ENCODE data around the gene AKR7A3. TPM values are rescaled to one million over a fixed set of nuclear protein-coding genes. Genes with fewer than 3 reads are reported as not detected.
"Not testable (repeated sequence)": the region's sequence is repeated elsewhere in the genome, so short reads cannot be mapped to it uniquely, and the experiment has no call there.

AKR7A3 gene
- total RNA-seq, 1 experiment from 2014 or later: 1.5 TPM

DNA sequence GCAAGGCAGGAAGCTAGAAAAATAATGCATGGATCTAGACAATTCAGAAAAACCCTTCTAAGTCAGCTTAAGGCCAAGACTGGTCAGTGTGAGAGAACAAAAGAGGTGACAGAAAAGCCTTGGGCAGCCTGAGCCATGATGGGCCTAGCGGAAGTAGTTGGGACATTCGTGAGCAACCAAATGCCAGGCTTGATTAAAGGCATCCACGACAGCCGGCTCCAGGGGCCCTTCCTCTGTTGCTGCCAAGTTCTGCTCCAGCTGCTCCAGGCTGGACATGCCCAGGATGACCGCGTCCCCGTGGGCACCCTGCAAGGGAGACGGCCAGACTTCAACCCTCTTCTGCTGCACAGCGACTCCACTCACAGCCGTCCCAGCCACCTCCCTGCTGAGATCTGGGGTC, 15.5 kb upstream of the AKR7A3 start:
- H3K27me3 Mint-ChIP-seq (ENCODE audit: low read depth); POLR2A ChIA-PET; H3K27ac Mint-ChIP-seq; H3K4me3 Mint-ChIP-seq; ATAC-seq; H3K4me1 Mint-ChIP-seq; H3K9me3 Mint-ChIP-seq; DNase-seq (ENCODE audit: low spot score): not testable (repeated sequence)
- CTCF ChIA-PET: interaction anchor here (1.5 kb wide), 1 partner anchor 350 kb away, joined by 3 read pairs; no protein-coding TSS in a partner anchor
- H3K36me3 Mint-ChIP-seq: peaks cover 48% of the 10 kb centered on the region

DNA sequence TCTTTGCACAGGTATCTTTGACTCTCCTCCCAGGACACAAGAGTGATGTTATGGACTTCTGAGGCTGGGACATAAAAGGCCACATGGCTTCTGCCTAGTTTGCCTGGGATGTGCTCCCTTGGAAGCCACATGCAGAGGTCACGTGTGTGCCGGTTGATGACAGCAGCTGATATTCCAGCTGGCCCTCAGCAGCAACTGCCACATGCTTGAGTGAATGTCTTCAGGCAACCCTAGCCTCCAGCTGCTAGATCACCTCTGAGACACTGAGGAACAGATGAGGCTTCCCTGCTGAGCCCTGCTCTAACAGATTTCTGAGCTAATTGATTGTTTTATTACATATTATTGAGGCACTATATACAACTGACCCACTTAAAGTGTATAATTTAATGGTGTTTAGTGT, 11.6 kb upstream of the AKR7A3 start:
- H3K4me3 Mint-ChIP-seq: no peak overlapping the region
- no peaks in the 10 kb centered on the region for H3K4me1 Mint-ChIP-seq
- H3K27me3 Mint-ChIP-seq (ENCODE audit: low read depth): peaks cover 12% of the 10 kb centered on the region
- ChIA-PET CTCF (interaction anchor here (1.2 kb wide), 1 partner anchor 31 kb away, joined by 3 read pairs; no protein-coding TSS in a partner anchor), POLR2A (no interaction called here)
- peaks cover 32% of the 10 kb centered on the region for H3K9me3 Mint-ChIP-seq
- peaks cover 42% of the 10 kb centered on the region for H3K36me3 Mint-ChIP-seq
- ATAC-seq (no peak), DNase-seq (ENCODE audit: low spot score) (no peak)
- TF ChIP-seq, protein P1, sequence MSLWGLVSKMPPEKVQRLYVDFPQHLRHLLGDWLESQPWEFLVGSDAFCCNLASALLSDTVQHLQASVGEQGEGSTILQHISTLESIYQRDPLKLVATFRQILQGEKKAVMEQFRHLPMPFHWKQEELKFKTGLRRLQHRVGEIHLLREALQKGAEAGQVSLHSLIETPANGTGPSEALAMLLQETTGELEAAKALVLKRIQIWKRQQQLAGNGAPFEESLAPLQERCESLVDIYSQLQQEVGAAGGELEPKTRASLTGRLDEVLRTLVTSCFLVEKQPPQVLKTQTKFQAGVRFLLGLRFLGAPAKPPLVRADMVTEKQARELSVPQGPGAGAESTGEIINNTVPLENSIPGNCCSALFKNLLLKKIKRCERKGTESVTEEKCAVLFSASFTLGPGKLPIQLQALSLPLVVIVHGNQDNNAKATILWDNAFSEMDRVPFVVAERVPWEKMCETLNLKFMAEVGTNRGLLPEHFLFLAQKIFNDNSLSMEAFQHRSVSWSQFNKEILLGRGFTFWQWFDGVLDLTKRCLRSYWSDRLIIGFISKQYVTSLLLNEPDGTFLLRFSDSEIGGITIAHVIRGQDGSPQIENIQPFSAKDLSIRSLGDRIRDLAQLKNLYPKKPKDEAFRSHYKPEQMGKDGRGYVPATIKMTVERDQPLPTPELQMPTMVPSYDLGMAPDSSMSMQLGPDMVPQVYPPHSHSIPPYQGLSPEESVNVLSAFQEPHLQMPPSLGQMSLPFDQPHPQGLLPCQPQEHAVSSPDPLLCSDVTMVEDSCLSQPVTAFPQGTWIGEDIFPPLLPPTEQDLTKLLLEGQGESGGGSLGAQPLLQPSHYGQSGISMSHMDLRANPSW (CRISPR knock-in tag; conservative IDR thresholded peaks at IDR 0.05; ENCODE audit: low read depth): no peak
- TF ChIP-seq FOXP1 (CRISPR knock-in tag; IDR thresholded peaks at IDR 0.05; ENCODE audit: borderline replicate concordance): no peak
- no peak overlapping the region; the same call in 1 of the 2 replicates for H3K27ac Mint-ChIP-seq

DNA sequence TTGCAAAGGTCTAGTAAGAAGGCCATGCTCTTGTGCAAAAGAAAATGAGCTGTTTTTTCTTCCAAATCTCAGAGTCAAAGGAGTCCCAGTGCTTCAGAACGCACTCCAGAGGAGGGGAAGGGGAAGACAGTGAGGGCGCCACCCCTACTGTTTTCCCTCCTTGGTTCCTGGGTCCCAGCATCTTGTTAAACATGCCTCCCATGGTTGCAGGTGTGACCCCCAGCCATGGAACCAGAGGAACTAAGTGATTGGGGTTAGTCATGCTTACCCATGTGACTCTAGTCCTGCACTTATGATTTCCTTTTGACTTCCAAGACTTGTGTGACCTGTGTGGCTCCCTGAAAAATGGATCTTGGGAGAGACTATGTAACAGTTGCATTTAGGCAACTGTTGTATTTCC, 6.1 kb upstream of the AKR7A3 start:
- Mint-ChIP-seq H3K9me3 (peaks cover 52% of the 10 kb centered on the region), H3K27me3 (ENCODE audit: low read depth) (peaks cover 30% of the 10 kb centered on the region), H3K4me3 (no peak overlapping the region), H3K27ac (no peak overlapping the region), H3K36me3 (peaks cover 35% of the 10 kb centered on the region), H3K4me1 (no peaks in the 10 kb centered on the region)
- ChIA-PET POLR2A (no interaction called here), CTCF (no interaction called here)
- TF ChIP-seq ZNF121 (CRISPR knock-in tag; IDR thresholded peaks at IDR 0.05) (no peak), HMGA2 (CRISPR knock-in tag; IDR thresholded peaks at IDR 0.05) (no peak), OVOL2 (CRISPR knock-in tag; IDR thresholded peaks at IDR 0.05; ENCODE audit: borderline replicate concordance) (no peak), ETV6 (CRISPR knock-in tag; IDR thresholded peaks at IDR 0.05) (no peak), FOXJ3 (CRISPR knock-in tag; IDR thresholded peaks at IDR 0.05; ENCODE audit: borderline replicate concordance) (no peak), TEAD1 (CRISPR knock-in tag; IDR thresholded peaks at IDR 0.05) (no peak), ZNF416 (CRISPR knock-in tag; IDR thresholded peaks at IDR 0.05) (no peak), ZBTB21 (CRISPR knock-in tag; IDR thresholded peaks at IDR 0.05; ENCODE audit: borderline replicate concordance) (no peak), ZNF219 (CRISPR knock-in tag; IDR thresholded peaks at IDR 0.05; ENCODE audit: borderline replicate concordance) (no peak)
- TF ChIP-seq, protein P2, sequence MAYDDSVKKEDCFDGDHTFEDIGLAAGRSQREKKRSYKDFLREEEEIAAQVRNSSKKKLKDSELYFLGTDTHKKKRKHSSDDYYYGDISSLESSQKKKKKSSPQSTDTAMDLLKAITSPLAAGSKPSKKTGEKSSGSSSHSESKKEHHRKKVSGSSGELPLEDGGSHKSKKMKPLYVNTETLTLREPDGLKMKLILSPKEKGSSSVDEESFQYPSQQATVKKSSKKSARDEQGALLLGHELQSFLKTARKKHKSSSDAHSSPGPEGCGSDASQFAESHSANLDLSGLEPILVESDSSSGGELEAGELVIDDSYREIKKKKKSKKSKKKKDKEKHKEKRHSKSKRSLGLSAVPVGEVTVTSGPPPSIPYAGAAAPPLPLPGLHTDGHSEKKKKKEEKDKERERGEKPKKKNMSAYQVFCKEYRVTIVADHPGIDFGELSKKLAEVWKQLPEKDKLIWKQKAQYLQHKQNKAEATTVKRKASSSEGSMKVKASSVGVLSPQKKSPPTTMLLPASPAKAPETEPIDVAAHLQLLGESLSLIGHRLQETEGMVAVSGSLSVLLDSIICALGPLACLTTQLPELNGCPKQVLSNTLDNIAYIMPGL (CRISPR knock-in tag; IDR thresholded peaks at IDR 0.05): no peak
- TF ChIP-seq, protein P3, sequence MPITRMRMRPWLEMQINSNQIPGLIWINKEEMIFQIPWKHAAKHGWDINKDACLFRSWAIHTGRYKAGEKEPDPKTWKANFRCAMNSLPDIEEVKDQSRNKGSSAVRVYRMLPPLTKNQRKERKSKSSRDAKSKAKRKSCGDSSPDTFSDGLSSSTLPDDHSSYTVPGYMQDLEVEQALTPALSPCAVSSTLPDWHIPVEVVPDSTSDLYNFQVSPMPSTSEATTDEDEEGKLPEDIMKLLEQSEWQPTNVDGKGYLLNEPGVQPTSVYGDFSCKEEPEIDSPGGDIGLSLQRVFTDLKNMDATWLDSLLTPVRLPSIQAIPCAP (CRISPR knock-in tag; IDR thresholded peaks at IDR 0.05): no peak
- TF ChIP-seq, protein P4, sequence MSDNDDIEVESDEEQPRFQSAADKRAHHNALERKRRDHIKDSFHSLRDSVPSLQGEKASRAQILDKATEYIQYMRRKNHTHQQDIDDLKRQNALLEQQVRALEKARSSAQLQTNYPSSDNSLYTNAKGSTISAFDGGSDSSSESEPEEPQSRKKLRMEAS (CRISPR knock-in tag; IDR thresholded peaks at IDR 0.05): no peak
- TF ChIP-seq, protein P5, sequence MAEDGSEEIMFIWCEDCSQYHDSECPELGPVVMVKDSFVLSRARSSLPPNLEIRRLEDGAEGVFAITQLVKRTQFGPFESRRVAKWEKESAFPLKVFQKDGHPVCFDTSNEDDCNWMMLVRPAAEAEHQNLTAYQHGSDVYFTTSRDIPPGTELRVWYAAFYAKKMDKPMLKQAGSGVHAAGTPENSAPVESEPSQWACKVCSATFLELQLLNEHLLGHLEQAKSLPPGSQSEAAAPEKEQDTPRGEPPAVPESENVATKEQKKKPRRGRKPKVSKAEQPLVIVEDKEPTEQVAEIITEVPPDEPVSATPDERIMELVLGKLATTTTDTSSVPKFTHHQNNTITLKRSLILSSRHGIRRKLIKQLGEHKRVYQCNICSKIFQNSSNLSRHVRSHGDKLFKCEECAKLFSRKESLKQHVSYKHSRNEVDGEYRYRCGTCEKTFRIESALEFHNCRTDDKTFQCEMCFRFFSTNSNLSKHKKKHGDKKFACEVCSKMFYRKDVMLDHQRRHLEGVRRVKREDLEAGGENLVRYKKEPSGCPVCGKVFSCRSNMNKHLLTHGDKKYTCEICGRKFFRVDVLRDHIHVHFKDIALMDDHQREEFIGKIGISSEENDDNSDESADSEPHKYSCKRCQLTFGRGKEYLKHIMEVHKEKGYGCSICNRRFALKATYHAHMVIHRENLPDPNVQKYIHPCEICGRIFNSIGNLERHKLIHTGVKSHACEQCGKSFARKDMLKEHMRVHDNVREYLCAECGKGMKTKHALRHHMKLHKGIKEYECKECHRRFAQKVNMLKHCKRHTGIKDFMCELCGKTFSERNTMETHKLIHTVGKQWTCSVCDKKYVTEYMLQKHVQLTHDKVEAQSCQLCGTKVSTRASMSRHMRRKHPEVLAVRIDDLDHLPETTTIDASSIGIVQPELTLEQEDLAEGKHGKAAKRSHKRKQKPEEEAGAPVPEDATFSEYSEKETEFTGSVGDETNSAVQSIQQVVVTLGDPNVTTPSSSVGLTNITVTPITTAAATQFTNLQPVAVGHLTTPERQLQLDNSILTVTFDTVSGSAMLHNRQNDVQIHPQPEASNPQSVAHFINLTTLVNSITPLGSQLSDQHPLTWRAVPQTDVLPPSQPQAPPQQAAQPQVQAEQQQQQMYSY (CRISPR knock-in tag; IDR thresholded peaks at IDR 0.05): no peak
- ATAC-seq (no peak), DNase-seq (ENCODE audit: low spot score) (no peak)
